ENCODE results near the gene FTH1. TPM values are rescaled to one million over a fixed set of nuclear protein-coding genes. Genes with fewer than 3 reads are reported as not detected.

The FTH1 gene
- total and polyA plus RNA-seq, 2 of the 4 experiments (the other 2 are of a cell fraction) = 344 to 2,516 TPM

GRCh38 chr11:61924064-61924455 lies 43.4 kb downstream of the FTH1 start:
- H4K5ac ChIP-seq (ENCODE audit: low read depth, low read length) = peak overlapping the region; percentile 50; the same call in 1 of the 2 replicates
- peak overlapping the region in 1 of 2 experiments; percentile 37; a peak in 1 of 4 replicates for H4K8ac ChIP-seq (ENCODE audit: low read depth in 2 of 2, low read length in 2 of 2)
- H3K23ac ChIP-seq (ENCODE audit: low read depth, low read length) = no peak overlapping the region
- H2AK9ac ChIP-seq (replicated peaks; ENCODE audit: low read depth, low read length, poor library complexity) = peak overlapping the region; percentile 44
- no peak overlapping the region for H4K91ac ChIP-seq (ENCODE audit: insufficient read depth, low read depth, low read length)
- peak overlapping the region; percentile 20; the same call in 1 of the 2 replicates for H3K18ac ChIP-seq (ENCODE audit: low read depth, low read length)
- H2AFZ ChIP-seq (replicated peaks; ENCODE audit: low read length, poor library complexity) = peak overlapping the region; percentile 79
- no peak overlapping the region; the same call in 1 of the 2 replicates for H3K4me2 ChIP-seq (ENCODE audit: low read depth, low read length)
- H3K4ac ChIP-seq (ENCODE audit: low read depth, low read length) = peak overlapping the region; percentile 39; the same call in 1 of the 2 replicates
- no peaks in the 10 kb centered on the region for H3K9me3 ChIP-seq (ENCODE audit: control insufficient read depth, insufficient read depth, low read length)
- BruUV-seq (replicated peaks) = no TSS peak
- peak overlapping the region; percentile 61; the same call in 1 of the 2 replicates for H2BK120ac ChIP-seq (ENCODE audit: low read depth, low read length)
- peak overlapping the region; percentile 48; the same call in 1 of the 2 replicates for H2BK20ac ChIP-seq (ENCODE audit: low read depth, low read length)
- in situ Hi-C loops (cut with MboI; ENCODE audit: low sequenced_read_pairs) = no loop called here
- DNase-seq = no peak
- WGBS, 2 experiments (ENCODE audit: extremely low coverage in 2 of 2, insufficient read length in 1 of 2) = no CpG with 5 or more reads among the region's 6 CpGs
- H3K27me3 ChIP-seq (ENCODE audit: control insufficient read depth, insufficient read depth, low read length) = peaks cover 13% of the 10 kb centered on the region
- H3K56ac ChIP-seq (ENCODE audit: extremely low read depth, insufficient read depth, low read length) = no peak overlapping the region
- TF ChIP-seq FOS (IDR thresholded peaks at IDR 0.05; ENCODE audit: low read depth, low read length) (no peak), RFX5 (IDR thresholded peaks at IDR 0.05; ENCODE audit: low read depth, low read length) (no peak), SMC3 (IDR thresholded peaks at IDR 0.05; ENCODE audit: low read depth, low read length) (no peak), MAFK (IDR thresholded peaks at IDR 0.05; ENCODE audit: low read depth, low read length) (no peak), RAD21 (IDR thresholded peaks at IDR 0.05; ENCODE audit: low read length) (no peak), MXI1 (IDR thresholded peaks at IDR 0.05; ENCODE audit: borderline replicate concordance, low read depth, low read length) (no peak), CEBPB (IDR thresholded peaks at IDR 0.05; ENCODE audit: low read depth, low read length) (no peak), CTCF (conservative IDR thresholded peaks at IDR 0.05; ENCODE audit: low read depth, low read length) (no peak), USF2 (IDR thresholded peaks at IDR 0.05; ENCODE audit: low read depth, low read length) (no peak)
- peak overlapping the region; percentile 33; the same call in 1 of the 2 replicates for H3K14ac ChIP-seq (replicated peaks; ENCODE audit: low read depth, low read length)
- H2BK15ac ChIP-seq (ENCODE audit: low read depth, low read length) = peak overlapping the region; percentile 23; the same call in 1 of the 3 replicates
- H3K79me1 ChIP-seq (ENCODE audit: low read depth in 1 of 2, low read length in 2 of 2) = no peaks in the 10 kb centered on the region
- H3K9ac ChIP-seq (ENCODE audit: low read depth, low read length) = peak overlapping the region; percentile 40; the same call in 1 of the 2 replicates
- ChIA-PET POLR2A (ENCODE audit: unreplicated experiment) (interaction anchor here (0.9 kb wide), 1 partner anchor 31 kb away, joined by 6 read pairs; no protein-coding TSS in a partner anchor), CTCF (interaction anchor here (0.6 to 2.1 kb wide), 4 partner anchors 23 to 514 kb away, joined by 3 to 8 read pairs (median 6); no protein-coding TSS in a partner anchor)
- no peak overlapping the region; the same call in 1 of the 2 replicates for H2AK5ac ChIP-seq (ENCODE audit: low read depth, low read length)
- no peak overlapping the region for H3K4me3 ChIP-seq (ENCODE audit: insufficient read depth, low read depth, low read length)
- H3K4me1 ChIP-seq (ENCODE audit: control insufficient read depth, insufficient read depth, low read length) = peaks cover 16% of the 10 kb centered on the region; the same call in 1 of the 2 replicates
- no peak for ATAC-seq (ENCODE audit: low read depth)
- dilution Hi-C loops (cut with HindIII; ENCODE audit: low sequenced_read_pairs, unreplicated experiment) = no loop called here
- H4K20me1 ChIP-seq (ENCODE audit: insufficient read depth, low read length) = no peaks in the 10 kb centered on the region
- intact Hi-C loops (cut with micrococcal nuclease) = no loop called here
- H3K36me3 ChIP-seq (ENCODE audit: control insufficient read depth, insufficient read depth, low read length) = no peaks in the 10 kb centered on the region
- no peak overlapping the region for H2BK5ac ChIP-seq (ENCODE audit: low read depth, low read length, poor library complexity, severe bottlenecking)
- no peaks in the 10 kb centered on the region for H3K9me1 ChIP-seq (ENCODE audit: insufficient read depth, low read length)
- peak overlapping the region; percentile 80; the same call in 1 of the 2 replicates for H3K27ac ChIP-seq (ENCODE audit: insufficient read depth, low read length)

Data from IMR-90 (cell line).